Omental fat pad (tissue), 4 donors: ENCODE data around the gene ACOT11. TPM values are rescaled to one million over a fixed set of nuclear protein-coding genes. Genes with fewer than 3 reads are reported as not detected.

ENCODE experiments used
- ATAC-seq: fragments of 150-250 bp; one replicate; pipeline ENCODE4 v1.9.1; 2016; ENCODE audit warnings: mild to moderate bottlenecking, moderate library complexity; ENCODE audit not compliant: low FRiP score
- DNase-seq: peaks from one replicate; pipeline ENCODE4 v3.0.0-alpha.2; 2019; ENCODE audit warnings: low spot score
- CTCF ChIP-seq, 3 donors: fragments of 450-650 bp; IDR thresholded peaks; one replicate each; pipeline ENCODE4 v1.5.1; 2016 to 2017; ENCODE audit warnings: antibody characterized with exemption in 3 of 3, mild to moderate bottlenecking in 3 of 3, moderate library complexity in 2 of 3
- total RNA-seq, 4 donors: library from RNA; depleted of rRNA; stranded (reverse); fragments of >200 nt; gene quantifications; one replicate each; pipeline ENCODE4 v1.1.0, GENCODE V29; 2016

The ACOT11 gene
- total RNA-seq, 4 donors from 2014 or later = 1.4 to 3.8 (median 3.2) TPM

GRCh38 chr1:54581621-54582035 lies 33.6 kb downstream of the ACOT11 start:
- DNase-seq (peak; percentile 53), ATAC-seq (peak; percentile 99)
- no peak for TF ChIP-seq CTCF (IDR thresholded peaks at IDR 0.05)

- DNase-seq (no peak), ATAC-seq (no peak)
Measured at GRCh38 chr1:54582566-54583306, 34.7 kb downstream of the ACOT11 start.

GRCh38 chr1:54583307-54583686 lies 35.3 kb downstream of the ACOT11 start:
- TF ChIP-seq CTCF (IDR thresholded peaks at IDR 0.05) = no peak
- no peak for ATAC-seq
- DNase-seq = no peak

More at GRCh38 chr1:54582566-54583306, 34.7 kb downstream of the ACOT11 start:
- no peak for TF ChIP-seq CTCF (IDR thresholded peaks at IDR 0.05)

GRCh38 chr1:54583871-54584270 lies 35.8 kb downstream of the ACOT11 start:
- ATAC-seq = no peak
- TF ChIP-seq CTCF (IDR thresholded peaks at IDR 0.05) = no peak
- DNase-seq = no peak

GRCh38 chr1:54584575-54584974 lies 36.5 kb downstream of the ACOT11 start:
- TF ChIP-seq CTCF (IDR thresholded peaks at IDR 0.05) = no peak
- DNase-seq = no peak
- no peak for ATAC-seq

- TF ChIP-seq CTCF (IDR thresholded peaks at IDR 0.05) = no peak
- DNase-seq = no peak
- no peak for ATAC-seq
Measured at GRCh38 chr1:54585181-54586066, 37.4 kb downstream of the ACOT11 start.
